Germinal center (tissue), 1 donor: ENCODE measurements around the gene NEB.
A peak's percentile ranks its signal among the peaks of the same experiment; 100 is the strongest.

Source experiments
- DNase-seq: peaks from one replicate; pipeline ENCODE4 v3.0.0; 2012; ENCODE audit warnings: mixed read lengths, low spot score

Gene NEB

GRCh38 chr2:151472966-151473365, 261.3 kb downstream of the NEB start:
- DNase-seq, result no peak

GRCh38 chr2:151470556-151470955, 263.7 kb downstream of the NEB start:
- DNase-seq, result no peak

- DNase-seq, result no peak
These were observed 268.5 kb downstream of the NEB start for GRCh38 chr2:151465771-151466170.

GRCh38 chr2:151459358-151459757, 274.9 kb downstream of the NEB start:
- DNase-seq, result no peak

- DNase-seq, result no peak
These were observed 295.1 kb downstream of the NEB start for GRCh38 chr2:151439127-151439526.

GRCh38 chr2:151438506-151438905, 295.8 kb downstream of the NEB start:
- no peak for DNase-seq

- DNase-seq, result peak; percentile 21
These were observed 296.6 kb downstream of the NEB start for GRCh38 chr2:151437630-151438029.
